K562 (cell line): ENCODE results near the gene SLC28A3. TPM values are rescaled to one million over a fixed set of nuclear protein-coding genes. Genes with fewer than 3 reads are reported as not detected.

ENCODE experiments used
- ATAC-seq: fragments of 200-7000 bp; cut with Tn5 transposase; 3 replicates; pipeline ENCODE4 v1.9.1; 2020; ENCODE audit warnings: moderate library complexity
- BruUV-seq: library from RNA; stranded (reverse); fragments of 400-500 nt; replicated peaks from 2 replicates; lab custom pipeline; 2021; lab: Mats Ljungman, UMichigan
- CTCF ChIA-PET: fragments of 300-600 bp; formaldehyde crosslinking; extraction: SDS; loops from one replicate; lab custom pipeline; 2021; ENCODE audit warnings: low intra/inter-chr PET ratio; lab: Yijun Ruan, JAX
- POLR2A ChIA-PET: fragments of 300-600, 350-650 bp; sonication (Branson Sonifier 250); formaldehyde crosslinking; extraction: SDS; loops from one replicate; lab custom pipeline; 2021; ENCODE audit warnings: antibody characterized with exemption, inconsistent platforms; lab: Yijun Ruan, JAX
- DNase-seq, 4 experiments: peaks; one replicate each; pipeline versions ENCODE4 v3.0.0 to v3.0.0-alpha.2; 2011 to 2018; ENCODE audit warnings: low spot score in 3 of 4, mixed read lengths in 3 of 4; ENCODE audit errors: extremely low read depth in 1 of 4
- FAIRE-seq: peaks from 2 replicates; lab custom pipeline; 2011; peaks lifted over from hg19 to GRCh38; lab: Jason Lieb, UNC
- H2AFZ ChIP-seq: 2 replicates; pipeline ENCODE4 v1.6.0; 2011; ENCODE audit warnings: low read depth, low read length, control low read depth, inconsistent platforms
- H3K27ac ChIP-seq: fragments of 200-600 bp; 3 replicates; pipeline ENCODE4 v1.8.0; 2011; ENCODE audit warnings: low read depth, mild to moderate bottlenecking, control low read depth, inconsistent platforms, low read length, moderate library complexity, mixed read lengths; ENCODE audit errors: extremely low read depth
- H3K27me3 ChIP-seq, 2 experiments: fragments of 300-600 bp in 1 of 2; 2 replicates in 1 of 2; 3 replicates in 1 of 2; pipeline versions ENCODE4 v1.6.0 to v1.8.0; 2011; ENCODE audit warnings: inconsistent platforms in 2 of 2, low read length in 2 of 2, mild to moderate bottlenecking in 1 of 2, mixed read lengths in 1 of 2, moderate library complexity in 1 of 2; ENCODE audit not compliant: control insufficient read depth in 2 of 2, insufficient read depth in 2 of 2
- H3K36me3 ChIP-seq: fragments of 300-600 bp; 3 replicates; pipeline ENCODE4 v1.8.0; 2011; ENCODE audit warnings: mild to moderate bottlenecking, low read length, inconsistent platforms; ENCODE audit not compliant: control insufficient read depth, insufficient read depth
- H3K4me1 ChIP-seq, 2 experiments: fragments of 200-600 bp in 1 of 2; replicated peaks in 1 of 2; 2 replicates in 1 of 2; 3 replicates in 1 of 2; pipeline versions ENCODE4 v1.5.1 to v1.8.0; 2011; ENCODE audit warnings: inconsistent platforms in 2 of 2, low read length in 2 of 2, mild to moderate bottlenecking in 1 of 2, mixed read lengths in 1 of 2, moderate library complexity in 1 of 2; ENCODE audit not compliant: control insufficient read depth in 2 of 2, insufficient read depth in 2 of 2
- H3K4me2 ChIP-seq: 2 replicates; pipeline ENCODE4 v1.6.1; 2011; ENCODE audit warnings: low read length, control low read depth, inconsistent platforms, mixed read lengths; ENCODE audit not compliant: insufficient read depth
- H3K4me3 ChIP-seq: fragments of 200-600 bp; sonication (generic), shearing (Covaris generic); 2 replicates; pipeline ENCODE4 v1.5.1; 2016; ENCODE audit warnings: control low read depth, inconsistent platforms
- H3K79me2 ChIP-seq: fragments of 200-600 bp; 3 replicates; pipeline ENCODE4 v1.8.0; 2011; ENCODE audit warnings: low read length, inconsistent platforms; ENCODE audit not compliant: control insufficient read depth, insufficient read depth
- H3K9ac ChIP-seq, 2 experiments: 2 replicates each; pipeline versions ENCODE4 v1.6.0 to v1.6.1; 2011; ENCODE audit warnings: low read depth in 2 of 2, low read length in 2 of 2, control low read depth in 1 of 2, inconsistent platforms in 1 of 2, mild to moderate bottlenecking in 1 of 2, mixed read lengths in 1 of 2; ENCODE audit not compliant: insufficient read depth in 1 of 2
- H3K9me1 ChIP-seq: one replicate; pipeline ENCODE4 v1.6.0; 2011; ENCODE audit warnings: inconsistent platforms, mild to moderate bottlenecking, low read length, moderate library complexity; ENCODE audit not compliant: control insufficient read depth, insufficient read depth
- H3K9me3 ChIP-seq: replicated peaks from 2 replicates; pipeline ENCODE4 v1.5.1; 2011; ENCODE audit warnings: low read depth, low read length, inconsistent platforms; ENCODE audit not compliant: control insufficient read depth, insufficient read depth
- H4K20me1 ChIP-seq: replicated peaks from 2 replicates; pipeline ENCODE4 v1.6.1; 2011; ENCODE audit warnings: low read length, inconsistent platforms, mixed read lengths; ENCODE audit not compliant: control insufficient read depth, insufficient read depth
- FUS ChIP-seq: fragments of 200-400 bp; formaldehyde crosslinking; optimal IDR thresholded peaks from 2 replicates; pipeline ENCODE3; 2017; ENCODE audit warnings: low read depth, low read length
- HDAC3 ChIP-seq: fragments of 450-650 bp; IDR thresholded peaks from 2 replicates; pipeline ENCODE4 v1.6.1; 2018; ENCODE audit warnings: borderline replicate concordance, mild to moderate bottlenecking, moderate library complexity; ENCODE audit not compliant: partially characterized antibody
- JUND ChIP-seq, 2 experiments: IDR thresholded peaks; 2 replicates in 1 of 2; 3 replicates in 1 of 2; pipeline ENCODE4 v1.6.1; 2011; ENCODE audit warnings: borderline replicate concordance in 2 of 2, low read depth in 2 of 2, low read length in 2 of 2, improper control_type of control experiment in 1 of 2, missing biosample characterization in 1 of 2, missing genetic modification characterization in 1 of 2, missing genetic modification reagents in 1 of 2
- KDM4B ChIP-seq, 2 experiments: fragments of 450-650 bp in 1 of 2; sonication (generic) in 1 of 2; IDR thresholded peaks; 2 replicates each; pipeline ENCODE4 v1.6.1; 2016 to 2017; ENCODE audit warnings: borderline replicate concordance in 2 of 2, antibody characterized with exemption in 1 of 2, low read depth in 1 of 2, mild to moderate bottlenecking in 1 of 2
- RAD21 ChIP-seq, 2 experiments: fragments of 250-450 bp in 1 of 2; fragments of 450-650 bp in 1 of 2; sonication (Bioruptor Pico) in 1 of 2; formaldehyde crosslinking in 1 of 2; IDR thresholded peaks in 1 of 2; conservative IDR thresholded peaks in 1 of 2; 2 replicates each; pipeline versions ENCODE4 v1.4.0 to v1.8.0; 2020 to 2022; ENCODE audit warnings: mild to moderate bottlenecking in 2 of 2, moderate library complexity in 1 of 2
- TAF9B ChIP-seq: fragments of 450-650 bp; IDR thresholded peaks from 2 replicates; pipeline ENCODE4 v1.6.1; 2018; ENCODE audit warnings: mild to moderate bottlenecking; ENCODE audit not compliant: partially characterized antibody
- ZFX ChIP-seq: sonication (generic); formaldehyde crosslinking; IDR thresholded peaks from 2 replicates; pipeline ENCODE4 v1.8.0; 2022; ENCODE audit warnings: mild to moderate bottlenecking, missing genetic modification reagents, moderate library complexity
- ZKSCAN8 ChIP-seq: fragments of 200-800 bp; sonication (Bioruptor generic); IDR thresholded peaks from 2 replicates; pipeline ENCODE4 v1.6.1; 2016; ENCODE audit warnings: missing genetic modification characterization, missing compliant biosample characterization
- ZNF184 ChIP-seq: sonication (generic); formaldehyde crosslinking; IDR thresholded peaks from 2 replicates; pipeline ENCODE4 v1.5.0; 2020; ENCODE audit warnings: missing genetic modification reagents
- ZNF408 ChIP-seq: fragments of 250-450 bp; sonication (Bioruptor Pico); IDR thresholded peaks from 2 replicates; pipeline ENCODE4 v1.4.0; 2020; ENCODE audit warnings: low read depth, mild to moderate bottlenecking, moderate library complexity
- ZNF445 ChIP-seq: fragments of 250-450 bp; sonication (Bioruptor Pico); IDR thresholded peaks from 2 replicates; pipeline ENCODE4 v1.4.0; 2020; ENCODE audit warnings: low read depth, mild to moderate bottlenecking, moderate library complexity
- ZNF696 ChIP-seq: fragments of 250-450 bp; sonication (Bioruptor Pico); conservative IDR thresholded peaks from 2 replicates; pipeline ENCODE4 v1.4.0; 2020; ENCODE audit warnings: mild to moderate bottlenecking, moderate library complexity
- ZNF76 ChIP-seq: fragments of 250-450 bp; sonication (Bioruptor Pico); IDR thresholded peaks from 2 replicates; pipeline ENCODE4 v1.4.0; 2020; ENCODE audit warnings: mild to moderate bottlenecking, moderate library complexity, borderline replicate concordance
- WGBS: fragments of 100-300 bp; shearing (Covaris generic); methylation state at CpG from one replicate; pipeline ENCODE4 v1.1.6; 2016; ENCODE audit warnings: low coverage, mixed read lengths; ENCODE audit not compliant: insufficient coverage; ENCODE audit errors: missing lambda C conversion rate; 5-methylcytosine and 5-hydroxymethylcytosine counted together
- in situ Hi-C: fragments of 300-500 bp; cut with MboI; formaldehyde crosslinking; loops from 4 replicates; pipeline ENCODE4 v1.15.0; 2018; ENCODE audit warnings: inconsistent platforms, mixed read lengths
- intact Hi-C: fragments of 100-400 bp; cut with micrococcal nuclease; formaldehyde crosslinking; loops from 2 replicates; pipeline ENCODE4 v1.14.2; 2022
- polyA plus RNA-seq, 8 experiments: library from polyadenylated mRNA; depleted of rRNA in 4 of 8; stranded (reverse) in 5 of 8; unstranded in 3 of 8; fragments of >200 nt; fragmentation: Nextera tagmentation in 2 of 8; fragmentation: Illumina TruSeq in 1 of 8; extraction: Ambion mirVana in 2 of 8; extraction: Trizol in 1 of 8; gene quantifications; 2 replicates each; pipeline versions ENCODE4 v1.2.1 to v1.2.3, GENCODE V29; 2011 to 2014; ENCODE audit warnings: inconsistent platforms in 1 of 8, missing spikeins in 1 of 8
- total RNA-seq, 7 experiments: library from RNA; depleted of rRNA in 6 of 7; stranded (reverse); fragments of >200 nt in 6 of 7; fragmentation: Illumina TruSeq in 2 of 7; extraction: Trizol in 2 of 7; gene quantifications; 2 replicates each; pipeline versions ENCODE4 v1.2.1 to v1.2.3, GENCODE V29; 2011 to 2021; ENCODE audit warnings: low replicate concordance in 1 of 7
- TF ChIP-seq, protein P1 (sequence below), 2 experiments: fragments of 450-650 bp; IDR thresholded peaks; 2 replicates each; pipeline ENCODE4 v1.6.1; 2016
- TF ChIP-seq, protein P2 (sequence below): sonication (generic); formaldehyde crosslinking; IDR thresholded peaks from 2 replicates; pipeline ENCODE4 v1.8.1; 2023; ENCODE audit warnings: mild to moderate bottlenecking, missing genetic modification reagents, moderate library complexity

Gene SLC28A3
- total and polyA plus RNA-seq, 9 of the 15 experiments (the other 6 are each of a cell fraction or from before 2014, with no cell fraction given), result not detected

DNA sequence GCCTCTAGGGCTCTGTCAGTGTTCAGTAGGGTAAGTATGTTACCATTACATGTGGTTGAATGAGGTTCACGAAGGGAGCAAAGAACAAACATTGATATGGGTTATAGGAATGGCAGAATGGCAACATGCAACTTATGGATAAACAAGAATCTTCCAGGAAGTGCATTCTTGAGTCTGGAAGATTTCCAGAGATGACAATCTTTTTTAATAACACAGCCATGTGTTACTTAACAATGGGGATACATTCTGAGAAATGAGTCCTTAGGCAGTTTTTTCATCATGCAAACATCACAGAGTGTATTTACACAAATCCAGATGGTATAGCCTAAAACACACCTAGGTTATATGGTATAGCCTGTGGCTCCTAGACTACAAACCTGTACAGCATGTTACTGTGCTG is 9.1 kb upstream of the SLC28A3 start:
- FAIRE-seq, result no peak
- Histone ChIP-seq H3K27me3 (no peaks in the 10 kb centered on the region; a peak in 1 of 5 replicates), H3K79me2 (no peaks in the 10 kb centered on the region), H3K9ac (no peak overlapping the region), H3K4me1 (no peaks in the 10 kb centered on the region), H4K20me1 (no peaks in the 10 kb centered on the region), H3K9me3 (no peaks in the 10 kb centered on the region), H3K36me3 (no peaks in the 10 kb centered on the region), H3K9me1 (no peaks in the 10 kb centered on the region), H2AFZ (no peak overlapping the region), H3K4me3 (no peak overlapping the region), H3K4me2 (no peak overlapping the region), H3K27ac (no peak overlapping the region)
- ChIA-PET POLR2A (no interaction called here), CTCF (no interaction called here)
- TF ChIP-seq RAD21 (CRISPR knock-in tag; conservative IDR thresholded peaks at IDR 0.05 in 1 of 2, IDR thresholded peaks at IDR 0.05 in 1 of 2), result no peak
- TF ChIP-seq, protein P1, sequence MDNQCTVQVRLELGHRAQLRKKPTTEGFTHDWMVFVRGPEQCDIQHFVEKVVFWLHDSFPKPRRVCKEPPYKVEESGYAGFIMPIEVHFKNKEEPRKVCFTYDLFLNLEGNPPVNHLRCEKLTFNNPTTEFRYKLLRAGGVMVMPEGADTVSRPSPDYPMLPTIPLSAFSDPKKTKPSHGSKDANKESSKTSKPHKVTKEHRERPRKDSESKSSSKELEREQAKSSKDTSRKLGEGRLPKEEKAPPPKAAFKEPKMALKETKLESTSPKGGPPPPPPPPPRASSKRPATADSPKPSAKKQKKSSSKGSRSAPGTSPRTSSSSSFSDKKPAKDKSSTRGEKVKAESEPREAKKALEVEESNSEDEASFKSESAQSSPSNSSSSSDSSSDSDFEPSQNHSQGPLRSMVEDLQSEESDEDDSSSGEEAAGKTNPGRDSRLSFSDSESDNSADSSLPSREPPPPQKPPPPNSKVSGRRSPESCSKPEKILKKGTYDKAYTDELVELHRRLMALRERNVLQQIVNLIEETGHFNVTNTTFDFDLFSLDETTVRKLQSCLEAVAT (IDR thresholded peaks at IDR 0.05), result no peak
- no peak for TF ChIP-seq TAF9B
- no peak for TF ChIP-seq ZNF76 (CRISPR knock-in tag)
- no peak for TF ChIP-seq ZKSCAN8 (CRISPR knock-in tag)
- TF ChIP-seq KDM4B (IDR thresholded peaks at IDR 0.05; ENCODE audit: borderline replicate concordance in 2 of 2, low read depth in 1 of 2), result no peak
- no peak for TF ChIP-seq ZNF184 (CRISPR knock-in tag)
- no peak for TF ChIP-seq ZFX (CRISPR knock-in tag)
- TF ChIP-seq HDAC3, result no peak
- no peak for TF ChIP-seq ZNF445 (CRISPR knock-in tag)
- TF ChIP-seq JUND (IDR thresholded peaks at IDR 0.05; ENCODE audit: borderline replicate concordance, low read depth, low read length), result no peak
- TF ChIP-seq JUND (tag; IDR thresholded peaks at IDR 0.05; ENCODE audit: borderline replicate concordance, low read depth, low read length), result no peak
- TF ChIP-seq, protein P2, sequence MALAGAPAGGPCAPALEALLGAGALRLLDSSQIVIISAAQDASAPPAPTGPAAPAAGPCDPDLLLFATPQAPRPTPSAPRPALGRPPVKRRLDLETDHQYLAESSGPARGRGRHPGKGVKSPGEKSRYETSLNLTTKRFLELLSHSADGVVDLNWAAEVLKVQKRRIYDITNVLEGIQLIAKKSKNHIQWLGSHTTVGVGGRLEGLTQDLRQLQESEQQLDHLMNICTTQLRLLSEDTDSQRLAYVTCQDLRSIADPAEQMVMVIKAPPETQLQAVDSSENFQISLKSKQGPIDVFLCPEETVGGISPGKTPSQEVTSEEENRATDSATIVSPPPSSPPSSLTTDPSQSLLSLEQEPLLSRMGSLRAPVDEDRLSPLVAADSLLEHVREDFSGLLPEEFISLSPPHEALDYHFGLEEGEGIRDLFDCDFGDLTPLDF (CRISPR knock-in tag), result no peak
- no peak for TF ChIP-seq ZNF408 (CRISPR knock-in tag)
- no peak for TF ChIP-seq ZNF696
- no peak for TF ChIP-seq FUS
- in situ Hi-C loops, result no loop called here
- no peak for DNase-seq
- BruUV-seq, result no TSS peak
- 0% methylated on average over 1 of the region's 1 CpG for WGBS
- intact Hi-C loops, result no loop called here
- ATAC-seq, result no peak
